Upper lobe of left lung (tissue), 6 donors: Measurements from ENCODE around the gene DRD3. TPM values are rescaled to one million over a fixed set of nuclear protein-coding genes. Genes with fewer than 3 reads are reported as not detected.

Source experiments
- ATAC-seq, 2 donors: fragments of 200-7000 bp; cut with Tn5 transposase; one replicate each; pipeline ENCODE4 v1.9.1; 2022; ENCODE audit warnings: mild to moderate bottlenecking in 2 of 2, moderate library complexity in 2 of 2; ENCODE audit not compliant: low FRiP score in 2 of 2
- DNase-seq, 2 donors: peaks; one replicate each; pipeline ENCODE4 v3.0.0-alpha.2; 2019 to 2020
- H3K27ac ChIP-seq, 4 donors: fragments of 200-600 bp; sonication (generic); one replicate each; pipeline ENCODE4 v1.5.1; 2016 to 2019
- H3K27me3 ChIP-seq, 4 donors: fragments of 200-600 bp; sonication (generic); one replicate each; pipeline ENCODE4 v1.5.1; 2017 to 2019
- H3K36me3 ChIP-seq, 4 donors: fragments of 200-600 bp; sonication (generic); one replicate each; pipeline ENCODE4 v1.5.1; 2016 to 2019
- H3K4me1 ChIP-seq, 4 donors: fragments of 200-600 bp; sonication (generic); one replicate each; pipeline ENCODE4 v1.5.1; 2018 to 2019
- H3K4me3 ChIP-seq, 4 donors: fragments of 200-600 bp; sonication (generic); one replicate each; pipeline ENCODE4 v1.5.1; 2017 to 2019; ENCODE audit warnings: mild to moderate bottlenecking in 2 of 4, moderate library complexity in 1 of 4
- H3K9me3 ChIP-seq, 4 donors: fragments of 200-600 bp; sonication (generic); one replicate each; pipeline ENCODE4 v1.5.1; 2018 to 2019
- EP300 ChIP-seq, 4 donors: sonication (generic); formaldehyde crosslinking; IDR thresholded peaks; one replicate each; pipeline ENCODE4 v1.5.1; 2017; ENCODE audit warnings: antibody characterized with exemption in 4 of 4, control low read depth in 2 of 4
- POLR2A ChIP-seq, 4 donors: fragments of 450-650 bp; IDR thresholded peaks; one replicate each; pipeline ENCODE4 v1.5.1; 2016 to 2017; ENCODE audit warnings: antibody characterized with exemption in 4 of 4, mild to moderate bottlenecking in 2 of 4
- POLR2AphosphoS5 ChIP-seq, 2 donors: sonication (generic); formaldehyde crosslinking; IDR thresholded peaks; one replicate each; pipeline ENCODE4 v1.5.1; 2017; ENCODE audit warnings: antibody characterized with exemption in 2 of 2
- WGBS, 2 donors: methylation state at CpG; one replicate each; pipeline ENCODE4 v1.1.5; 2017 to 2018; 5-methylcytosine and 5-hydroxymethylcytosine counted together
- total RNA-seq, 6 donors: library from RNA; depleted of rRNA in 4 of 6; stranded (reverse); fragments of >200 nt in 4 of 6; gene quantifications; one replicate each; pipeline versions ENCODE4 v1.1.0 to v1.2.1, GENCODE V29; 2016 to 2021
- TF ChIP-seq, protein P1 (sequence below), 6 experiments: fragments of 450-650 bp in 4 of 6; fragments of 200-600 bp in 2 of 6; sonication (generic) in 2 of 6; IDR thresholded peaks; one replicate each; pipeline ENCODE4 v1.5.1; 2016 to 2019; ENCODE audit warnings: antibody characterized with exemption in 6 of 6
- donor health status: DM: no; HTN: no; CAD: no; lungs with moderate emphysema.
- donor health status: DM: no; HTN: yes; CAD: no; lungs with severe emphysema.

The DRD3 gene
- total RNA-seq, 6 donors from 2014 or later: not detected

DNA sequence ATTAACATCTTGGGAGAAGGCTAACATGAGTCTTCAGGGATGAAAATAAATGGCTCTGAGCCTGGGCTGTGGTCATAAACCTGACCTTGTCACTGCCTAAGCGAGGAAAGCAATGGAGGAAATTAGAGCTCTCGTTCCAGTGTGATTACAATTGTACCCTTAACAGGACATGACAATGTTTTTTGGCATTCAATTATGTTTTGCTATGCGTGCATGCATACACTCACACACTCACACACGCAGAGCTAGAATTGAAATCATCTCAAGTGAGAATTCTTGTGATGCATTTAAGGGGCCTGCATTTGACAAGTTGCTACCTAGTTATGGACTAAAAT lies 34.4 kb upstream of the DRD3 start:
- peak overlapping the region in 3 of 4 donors; percentile 7 to 30 (median 24) for H3K27ac ChIP-seq
- TF ChIP-seq, protein P1, sequence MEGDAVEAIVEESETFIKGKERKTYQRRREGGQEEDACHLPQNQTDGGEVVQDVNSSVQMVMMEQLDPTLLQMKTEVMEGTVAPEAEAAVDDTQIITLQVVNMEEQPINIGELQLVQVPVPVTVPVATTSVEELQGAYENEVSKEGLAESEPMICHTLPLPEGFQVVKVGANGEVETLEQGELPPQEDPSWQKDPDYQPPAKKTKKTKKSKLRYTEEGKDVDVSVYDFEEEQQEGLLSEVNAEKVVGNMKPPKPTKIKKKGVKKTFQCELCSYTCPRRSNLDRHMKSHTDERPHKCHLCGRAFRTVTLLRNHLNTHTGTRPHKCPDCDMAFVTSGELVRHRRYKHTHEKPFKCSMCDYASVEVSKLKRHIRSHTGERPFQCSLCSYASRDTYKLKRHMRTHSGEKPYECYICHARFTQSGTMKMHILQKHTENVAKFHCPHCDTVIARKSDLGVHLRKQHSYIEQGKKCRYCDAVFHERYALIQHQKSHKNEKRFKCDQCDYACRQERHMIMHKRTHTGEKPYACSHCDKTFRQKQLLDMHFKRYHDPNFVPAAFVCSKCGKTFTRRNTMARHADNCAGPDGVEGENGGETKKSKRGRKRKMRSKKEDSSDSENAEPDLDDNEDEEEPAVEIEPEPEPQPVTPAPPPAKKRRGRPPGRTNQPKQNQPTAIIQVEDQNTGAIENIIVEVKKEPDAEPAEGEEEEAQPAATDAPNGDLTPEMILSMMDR (IDR thresholded peaks at IDR 0.05): no peak
- no peak for TF ChIP-seq POLR2AphosphoS5 (IDR thresholded peaks at IDR 0.05)
- no peak for TF ChIP-seq POLR2A (IDR thresholded peaks at IDR 0.05)
- no peak for TF ChIP-seq EP300 (IDR thresholded peaks at IDR 0.05)
- DNase-seq (no peak), ATAC-seq (no peak)
- H3K9me3 ChIP-seq: no peaks in the 10 kb centered on the region
- H3K4me3 ChIP-seq: peak overlapping the region in 2 of 4 donors; percentile 23 to 24
- WGBS, 2 donors: 17% methylated on average over 4 of the region's 4 CpGs
- no peaks in the 10 kb centered on the region for H3K27me3 ChIP-seq
- H3K36me3 ChIP-seq: no peaks in the 10 kb centered on the region
- peaks cover 0 to 19% (median 5%) of the 10 kb centered on the region in 4 donors for H3K4me1 ChIP-seq

DNA sequence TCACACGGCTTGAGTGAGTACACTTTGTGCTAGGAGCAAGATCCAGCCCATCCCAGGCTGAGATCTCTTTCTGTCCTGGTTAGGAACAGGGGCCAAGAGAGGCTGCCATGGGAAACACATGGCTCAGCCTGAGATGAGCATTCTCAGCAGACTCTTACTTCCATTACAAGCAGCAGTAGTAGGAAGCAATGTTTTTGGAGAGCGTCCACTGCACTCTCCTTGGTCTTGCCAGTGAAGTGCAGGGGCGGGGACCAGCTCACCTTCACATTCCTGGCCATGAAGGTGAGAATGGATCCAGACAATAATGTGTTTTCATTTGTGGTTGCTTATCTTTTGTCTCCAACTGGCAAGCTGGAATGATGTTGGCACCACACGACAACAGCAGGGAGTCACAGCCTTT lies 33.8 kb upstream of the DRD3 start:
- Histone ChIP-seq H3K36me3 (no peaks in the 10 kb centered on the region), H3K4me1 (peaks cover 0 to 19% (median 5%) of the 10 kb centered on the region in 4 donors), H3K27ac (peak overlapping the region in 2 of 4 donors; percentile 7 to 30), H3K9me3 (no peaks in the 10 kb centered on the region), H3K4me3 (no peak overlapping the region), H3K27me3 (no peaks in the 10 kb centered on the region)
- ATAC-seq: no peak
- TF ChIP-seq POLR2A (IDR thresholded peaks at IDR 0.05) (no peak), EP300 (IDR thresholded peaks at IDR 0.05) (no peak), POLR2AphosphoS5 (IDR thresholded peaks at IDR 0.05) (no peak)
- TF ChIP-seq, protein P1 (IDR thresholded peaks at IDR 0.05): no peak
- no peak for DNase-seq
- 81 to 96% methylated on average over 2 to 4 of the region's 4 CpGs for WGBS, 2 donors

DNA sequence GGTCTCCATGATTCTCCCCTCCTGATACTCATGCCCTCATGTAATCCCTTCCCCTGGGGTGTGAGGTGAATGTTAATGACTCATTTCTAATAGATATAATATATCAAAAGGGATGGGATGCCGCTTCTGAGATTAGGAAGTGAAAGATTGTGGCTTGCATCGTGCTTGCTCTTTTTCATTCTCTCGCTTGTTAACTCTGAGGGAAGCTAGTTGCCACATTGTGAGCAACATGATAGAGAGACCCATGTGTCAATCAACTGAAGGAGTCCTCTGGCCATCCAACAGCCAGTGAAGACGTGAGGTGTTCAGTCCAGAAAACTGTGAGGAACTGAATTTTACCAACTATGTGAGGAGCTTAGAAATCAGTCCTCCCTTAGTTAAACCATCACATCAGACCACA lies 28.9 kb upstream of the DRD3 start:
- no peak for DNase-seq
- TF ChIP-seq POLR2A (IDR thresholded peaks at IDR 0.05): no peak
- no peak for TF ChIP-seq POLR2AphosphoS5 (IDR thresholded peaks at IDR 0.05)
- TF ChIP-seq, protein P1 (IDR thresholded peaks at IDR 0.05): no peak
- no peak for TF ChIP-seq EP300 (IDR thresholded peaks at IDR 0.05)

GRCh38 chr3:114206342-114206741 lies 27.5 kb upstream of the DRD3 start:
- Histone ChIP-seq H3K9me3 (no peaks in the 10 kb centered on the region), H3K27ac (no peak overlapping the region), H3K4me3 (no peak overlapping the region), H3K4me1 (no peaks in the 10 kb centered on the region), H3K27me3 (no peaks in the 10 kb centered on the region), H3K36me3 (no peaks in the 10 kb centered on the region)
- ATAC-seq (no peak), DNase-seq (no peak)
- WGBS, 2 donors: 85 to 88% methylated on average over 3 of the region's 3 CpGs
- TF ChIP-seq, protein P1 (IDR thresholded peaks at IDR 0.05): no peak
- TF ChIP-seq POLR2AphosphoS5 (IDR thresholded peaks at IDR 0.05) (no peak), EP300 (IDR thresholded peaks at IDR 0.05) (no peak)

More for the DNA sequence above, 28.9 kb upstream of the DRD3 start:
- WGBS, 2 donors: 82% methylated on average over 4 of the region's 4 CpGs
- ATAC-seq: no peak
- no peaks in the 10 kb centered on the region for H3K9me3 ChIP-seq
- H3K27me3 ChIP-seq: no peaks in the 10 kb centered on the region
- H3K27ac ChIP-seq: no peak overlapping the region
- peaks cover 0 to 1% (median 0%) of the 10 kb centered on the region in 4 donors for H3K4me1 ChIP-seq
- no peak overlapping the region for H3K4me3 ChIP-seq
- no peaks in the 10 kb centered on the region for H3K36me3 ChIP-seq

- no peak overlapping the region for H3K27ac ChIP-seq
- H3K4me3 ChIP-seq: no peak overlapping the region
- DNase-seq (no peak), ATAC-seq (no peak)
- H3K36me3 ChIP-seq: no peaks in the 10 kb centered on the region
- H3K27me3 ChIP-seq: no peaks in the 10 kb centered on the region
- no peak for TF ChIP-seq POLR2AphosphoS5 (IDR thresholded peaks at IDR 0.05)
- no peak for TF ChIP-seq EP300 (IDR thresholded peaks at IDR 0.05)
- no peak for TF ChIP-seq POLR2A (IDR thresholded peaks at IDR 0.05)
- TF ChIP-seq, protein P1 (IDR thresholded peaks at IDR 0.05): no peak
- 66 to 80% methylated on average over 2 of the region's 2 CpGs for WGBS, 2 donors
- no peaks in the 10 kb centered on the region for H3K9me3 ChIP-seq
- no peaks in the 10 kb centered on the region for H3K4me1 ChIP-seq
Measured at GRCh38 chr3:114205541-114205940, 26.7 kb upstream of the DRD3 start.
